Esophagus (tissue), 2 donors: ENCODE results near the gene CCDC136. TPM values are rescaled to one million over a fixed set of nuclear protein-coding genes. Genes with fewer than 3 reads are reported as not detected.

Experiments
- H3K27ac ChIP-seq, 2 donors: one replicate each; pipeline ENCODE4 v1.5.1; 2013; ENCODE audit warnings: low read depth in 2 of 2, mild to moderate bottlenecking in 2 of 2, inconsistent platforms in 1 of 2, low read length in 1 of 2, moderate library complexity in 1 of 2
- H3K27me3 ChIP-seq, 2 donors: one replicate each; pipeline ENCODE4 v1.6.1; 2013; ENCODE audit warnings: low read length in 2 of 2, control low read depth in 1 of 2, mild to moderate bottlenecking in 1 of 2; ENCODE audit not compliant: insufficient read depth in 2 of 2, control insufficient read depth in 1 of 2
- H3K36me3 ChIP-seq, 2 donors: one replicate each; pipeline ENCODE4 v1.6.1; 2013; ENCODE audit warnings: low read length in 1 of 2; ENCODE audit not compliant: control insufficient read depth in 2 of 2, insufficient read depth in 2 of 2
- H3K4me1 ChIP-seq, 2 donors: one replicate each; pipeline ENCODE4 v1.6.1; 2013; ENCODE audit warnings: low read length in 1 of 2; ENCODE audit not compliant: control insufficient read depth in 2 of 2, insufficient read depth in 2 of 2
- H3K4me3 ChIP-seq, 2 donors: one replicate each; pipeline ENCODE4 v1.5.1; 2013; ENCODE audit warnings: low read length in 2 of 2, mild to moderate bottlenecking in 2 of 2, low read depth in 1 of 2, moderate library complexity in 1 of 2
- H3K9me3 ChIP-seq, 2 donors: one replicate each; pipeline ENCODE4 v1.6.1; 2013; ENCODE audit warnings: mild to moderate bottlenecking in 2 of 2, low read depth in 1 of 2, low read length in 1 of 2, moderate library complexity in 1 of 2; ENCODE audit not compliant: control insufficient read depth in 2 of 2, insufficient read depth in 1 of 2
- WGBS, 2 donors: extraction: QIAGEN DNeasy Blood & Tissue Kit; methylation state at CpG; one replicate each; pipeline ENCODE4 v1.1.7; 2013; 5-methylcytosine and 5-hydroxymethylcytosine counted together
- polyA plus RNA-seq, 2 donors: library from polyadenylated mRNA; stranded (reverse); fragments of 200-250 nt; gene quantifications; one replicate each; pipeline ENCODE4 v1.2.3, GENCODE V29; 2013
- donor health status: healthy with polysubstance abuse.
- donor health status: Bipolar disorder and iron deficiency.

The CCDC136 gene
- polyA plus RNA-seq, 2 donors, result 1.4 to 1.9 TPM

DNA sequence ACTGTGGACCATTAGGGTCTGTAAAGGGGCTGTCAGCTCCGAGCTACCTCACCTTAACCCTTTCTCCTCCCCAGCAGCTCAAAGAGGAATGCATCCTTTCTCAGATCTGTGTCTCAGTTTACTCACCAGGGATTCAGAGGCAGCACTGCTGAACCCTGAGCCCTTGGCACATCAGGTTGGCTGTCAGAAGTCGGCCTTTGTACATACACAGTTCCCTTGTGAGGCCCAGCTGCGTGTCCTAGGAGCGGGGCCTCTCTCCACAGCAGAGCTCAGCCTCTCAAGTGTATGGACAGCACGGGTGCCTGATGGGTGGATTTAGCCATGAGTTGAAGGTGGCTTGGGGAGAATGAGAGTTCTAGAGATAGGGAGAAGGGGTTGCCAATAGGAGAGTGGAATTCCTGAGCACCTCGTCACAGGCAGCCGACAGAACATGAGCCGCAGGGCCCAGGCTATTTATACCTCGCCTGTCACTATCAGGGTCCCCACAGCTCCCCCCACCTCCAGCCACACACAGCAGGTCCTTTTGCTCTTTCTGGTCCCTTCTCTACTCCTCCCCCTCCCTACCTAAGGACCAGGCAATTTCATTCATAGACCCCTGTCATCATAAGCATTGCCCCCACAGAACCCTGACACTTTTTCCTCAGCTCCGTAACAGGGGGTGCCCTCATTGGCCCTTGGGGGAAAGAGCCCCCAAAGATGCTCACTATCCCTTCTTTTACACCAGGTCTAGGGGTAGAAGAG lies 36.4 kb downstream of the CCDC136 start:
- peaks cover 0 to 4% of the 10 kb centered on the region in 2 donors for H3K27me3 ChIP-seq
- no peak overlapping the region for H3K4me3 ChIP-seq
- no peaks in the 10 kb centered on the region for H3K36me3 ChIP-seq
- H3K4me1 ChIP-seq, result peaks cover 5 to 21% of the 10 kb centered on the region in 2 donors
- peak overlapping the region; percentile 8 to 59 for H3K27ac ChIP-seq
- WGBS, 2 donors, result 75% methylated on average over 10 of the region's 10 CpGs
- H3K9me3 ChIP-seq, result no peaks in the 10 kb centered on the region

DNA sequence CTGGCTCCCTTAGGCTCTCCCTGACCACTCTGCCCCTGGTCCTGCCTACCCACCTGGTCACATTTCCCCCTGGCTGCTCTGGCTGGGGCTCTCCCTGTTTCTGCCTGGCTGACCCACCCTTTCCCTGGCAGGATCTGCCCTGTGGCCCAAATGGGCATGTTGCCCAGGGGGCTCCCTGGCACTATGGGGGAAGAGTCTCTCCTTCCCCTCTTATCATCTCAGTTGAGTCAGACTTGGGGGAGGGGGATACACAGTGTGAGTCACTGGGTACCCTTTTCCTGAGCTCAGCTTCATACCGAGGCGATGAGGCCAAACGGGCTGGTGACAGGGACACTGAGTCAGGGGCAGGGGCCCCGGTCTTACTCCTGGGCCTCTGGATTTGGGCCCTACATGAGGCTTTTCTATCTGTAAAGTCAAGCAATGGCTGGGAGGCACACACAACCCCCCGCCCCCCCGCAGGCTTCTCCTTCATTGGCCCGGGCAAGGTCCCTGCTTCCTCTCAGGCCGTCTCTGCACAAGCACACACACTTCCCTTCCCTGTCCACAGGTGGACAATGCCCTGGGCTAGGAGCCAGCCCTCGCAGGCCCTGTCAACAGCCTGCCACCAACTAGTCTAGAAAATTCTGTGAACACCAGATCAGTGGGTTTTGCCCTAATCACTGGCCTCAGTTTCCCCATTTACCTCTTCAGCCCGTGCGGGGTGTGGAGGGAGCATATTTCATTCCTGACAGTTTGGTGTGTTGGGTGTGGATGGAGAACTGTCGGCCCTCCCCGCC lies 37.8 kb downstream of the CCDC136 start:
- Histone ChIP-seq H3K36me3 (no peaks in the 10 kb centered on the region), H3K9me3 (no peaks in the 10 kb centered on the region), H3K4me1 (peaks cover 5 to 23% of the 10 kb centered on the region in 2 donors), H3K27ac (peak overlapping the region; percentile 50 to 63), H3K4me3 (peak overlapping the region; percentile 25 to 32), H3K27me3 (peaks cover 0 to 4% of the 10 kb centered on the region in 2 donors)
- WGBS, 2 donors, result 24 to 28% methylated on average over 13 of the region's 13 CpGs

DNA sequence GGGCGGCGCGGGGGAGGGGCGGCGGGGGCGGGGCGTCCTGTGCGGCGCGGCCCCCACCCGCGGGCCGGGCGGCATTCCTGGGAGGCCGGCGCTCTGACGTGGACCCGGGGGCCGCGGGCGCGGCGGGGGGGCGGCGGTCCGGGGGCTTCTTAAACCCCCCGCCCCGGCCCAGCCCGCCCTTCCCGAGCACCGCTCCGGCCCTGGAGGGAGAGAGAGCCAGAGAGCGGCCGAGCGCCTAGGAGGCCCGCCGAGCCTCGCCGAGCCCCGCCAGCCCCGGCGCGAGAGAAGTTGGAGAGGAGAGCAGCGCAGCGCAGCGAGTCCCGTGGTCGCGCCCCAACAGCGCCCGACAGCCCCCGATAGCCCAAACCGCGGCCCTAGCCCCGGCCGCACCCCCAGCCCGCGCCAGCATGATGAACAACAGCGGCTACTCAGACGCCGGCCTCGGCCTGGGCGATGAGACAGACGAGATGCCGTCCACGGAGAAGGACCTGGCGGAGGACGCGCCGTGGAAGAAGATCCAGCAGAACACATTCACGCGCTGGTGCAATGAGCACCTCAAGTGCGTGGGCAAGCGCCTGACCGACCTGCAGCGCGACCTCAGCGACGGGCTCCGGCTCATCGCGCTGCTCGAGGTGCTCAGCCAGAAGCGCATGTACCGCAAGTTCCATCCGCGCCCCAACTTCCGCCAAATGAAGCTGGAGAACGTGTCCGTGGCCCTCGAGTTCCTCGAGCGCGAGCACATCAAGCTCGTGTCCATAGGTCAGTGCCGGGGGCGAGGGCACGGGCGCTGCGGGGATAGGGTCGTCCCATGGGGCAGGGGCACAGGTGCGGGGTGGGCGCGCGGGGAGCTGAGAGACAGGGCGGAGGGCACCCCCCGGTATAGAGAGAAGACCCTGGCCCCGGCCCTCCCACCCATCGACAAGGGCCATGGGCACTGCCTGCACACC lies 38.7 kb downstream of the CCDC136 start, which contains the start of gene FLNC:
Gene FLNC (plus strand): TSS at position 176 of the 947 bp plus-strand sequence. CDS start 232 bp downstream, at position 408.
- H3K27ac ChIP-seq, result peak within 1 kb of the TSS; percentile 63 to 88
- WGBS, 2 donors, result 3 to 4% methylated on average over 92 to 109 of the region's 109 CpGs
- peaks cover 5 to 23% of the 10 kb centered on the region in 2 donors for H3K4me1 ChIP-seq

DNA sequence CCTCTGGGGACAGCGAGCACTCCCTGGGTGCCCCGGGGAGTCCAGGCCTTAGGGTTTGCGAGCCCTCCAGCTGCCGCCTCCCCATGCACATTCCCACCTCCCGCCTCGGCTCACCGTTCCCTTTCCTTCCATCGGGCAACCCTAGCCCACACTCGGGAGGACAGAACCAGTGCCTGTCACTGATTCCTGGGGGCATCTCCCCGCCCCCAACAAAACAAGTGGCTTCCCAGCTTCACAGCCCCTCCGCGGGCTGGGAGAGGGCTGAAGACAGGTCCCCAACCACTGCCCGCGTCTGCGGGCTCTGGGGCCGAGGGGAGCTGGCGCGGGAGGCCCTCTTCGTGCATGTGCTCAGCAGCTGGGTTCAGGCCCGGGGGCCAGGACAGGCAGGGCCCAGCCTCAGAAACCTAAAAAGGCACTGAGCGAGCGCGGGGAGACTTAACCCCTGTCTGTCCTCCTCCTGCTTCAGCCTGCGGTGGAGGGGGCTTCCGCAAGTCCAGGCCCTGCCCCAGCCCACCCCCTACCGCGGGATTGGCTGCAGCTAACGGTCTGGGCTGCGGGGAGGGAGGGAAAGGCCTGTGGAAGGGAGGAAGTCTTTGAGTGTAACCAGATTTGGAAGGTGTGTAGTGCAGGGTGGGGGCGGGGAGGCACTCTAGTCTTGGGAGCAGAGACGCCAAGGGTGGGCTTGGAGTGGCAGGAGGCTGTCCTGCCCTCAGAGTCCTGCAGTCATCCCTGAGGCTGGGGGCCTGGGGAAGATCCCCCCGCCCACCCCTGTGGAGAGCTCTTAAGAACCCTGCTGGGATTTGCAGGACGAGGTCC lies 39.6 kb downstream of the CCDC136 start:
- peak overlapping the region; percentile 2 to 32 for H3K4me3 ChIP-seq
- peak overlapping the region; percentile 74 to 88 for H3K27ac ChIP-seq
- 18 to 27% methylated on average over 32 to 33 of the region's 33 CpGs for WGBS, 2 donors
- H3K4me1 ChIP-seq, result peaks cover 5 to 23% of the 10 kb centered on the region in 2 donors
- H3K36me3 ChIP-seq, result no peaks in the 10 kb centered on the region
- H3K27me3 ChIP-seq, result peaks cover 0 to 4% of the 10 kb centered on the region in 2 donors
- H3K9me3 ChIP-seq, result no peaks in the 10 kb centered on the region

More for the DNA sequence above, 38.7 kb downstream of the CCDC136 start, which contains the start of gene FLNC:
- H3K27me3 ChIP-seq, result peaks cover 0 to 4% of the 10 kb centered on the region in 2 donors
- H3K9me3 ChIP-seq, result no peaks in the 10 kb centered on the region
- no peaks in the 10 kb centered on the region for H3K36me3 ChIP-seq
- peak within 1 kb of the TSS; percentile 32 to 51 for H3K4me3 ChIP-seq

DNA sequence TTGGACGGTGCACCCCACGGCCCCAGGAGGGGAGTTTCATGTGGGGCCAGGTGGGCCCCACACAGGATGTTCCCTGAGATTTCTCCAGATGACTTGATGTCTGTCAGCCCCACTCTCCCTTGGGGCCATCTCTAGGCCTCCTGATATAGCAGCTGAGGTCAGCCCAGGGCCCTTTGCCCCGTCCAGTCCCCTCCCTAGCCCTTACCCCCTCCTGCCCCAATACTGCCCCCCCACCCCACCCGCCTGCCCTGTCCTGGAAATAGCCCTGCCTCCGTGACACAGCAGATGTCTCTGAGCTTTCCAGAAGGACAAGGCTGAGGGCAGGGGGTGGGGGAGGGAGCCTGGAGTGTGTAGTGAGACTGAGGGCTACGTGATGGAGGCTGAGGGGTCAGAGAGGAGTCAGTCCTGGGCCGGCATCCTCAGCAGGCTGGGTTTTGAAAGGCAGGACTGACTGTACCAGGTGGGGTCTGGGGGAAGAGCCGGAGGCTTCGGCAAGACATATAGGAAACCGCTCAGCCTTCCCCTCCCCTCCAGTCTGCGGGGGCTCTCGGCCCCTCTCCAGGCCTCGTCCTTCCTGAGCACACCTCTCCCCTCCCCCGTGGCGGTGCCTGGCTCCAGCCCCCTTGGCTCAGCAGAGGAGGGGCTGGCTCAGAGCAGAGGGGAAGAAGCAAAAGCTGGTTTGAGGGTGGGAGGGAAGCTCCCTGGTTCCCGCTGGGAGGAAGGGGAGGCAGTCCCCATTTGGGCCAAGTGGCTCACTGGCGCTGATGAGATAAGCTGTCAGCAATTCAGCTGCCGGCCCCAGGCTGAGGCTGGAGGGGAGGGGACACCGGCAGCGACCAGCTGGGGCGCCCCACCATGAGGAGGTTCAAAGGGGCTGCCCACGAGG lies 40.5 kb downstream of the CCDC136 start:
- Histone ChIP-seq H3K4me1 (peaks cover 5 to 22% of the 10 kb centered on the region in 2 donors), H3K4me3 (peak overlapping the region in 1 of 2 donors; percentile 18), H3K9me3 (no peaks in the 10 kb centered on the region), H3K36me3 (peaks cover 0 to under 1% of the 10 kb centered on the region in 2 donors), H3K27me3 (peaks cover 0 to 4% of the 10 kb centered on the region in 2 donors), H3K27ac (peak overlapping the region; percentile 74 to 88)
- 33 to 35% methylated on average over 22 of the region's 22 CpGs for WGBS, 2 donors

DNA sequence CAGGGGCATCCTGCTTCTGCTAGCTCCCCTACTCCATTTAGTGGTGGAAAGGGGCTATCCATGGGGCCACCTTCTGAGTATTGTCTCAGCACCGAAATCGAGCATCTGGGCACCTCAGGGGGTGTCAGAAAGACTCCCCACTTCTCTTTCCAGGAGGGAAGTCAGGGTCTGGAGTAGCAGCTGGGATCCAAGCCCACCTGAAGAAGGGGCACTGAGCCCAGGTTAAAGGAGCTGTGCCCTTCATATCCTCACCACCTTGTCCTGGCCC lies 41.0 kb downstream of the CCDC136 start:
- WGBS, 2 donors, result 14 to 18% methylated on average over 2 of the region's 2 CpGs
- H3K4me3 ChIP-seq, result peak overlapping the region in 1 of 2 donors; percentile 18
- peaks cover 0 to 3% of the 10 kb centered on the region in 2 donors for H3K36me3 ChIP-seq
- H3K9me3 ChIP-seq, result no peaks in the 10 kb centered on the region
- peaks cover 5 to 21% of the 10 kb centered on the region in 2 donors for H3K4me1 ChIP-seq
- peak overlapping the region; percentile 74 to 88 for H3K27ac ChIP-seq
- H3K27me3 ChIP-seq, result peaks cover 0 to 4% of the 10 kb centered on the region in 2 donors

DNA sequence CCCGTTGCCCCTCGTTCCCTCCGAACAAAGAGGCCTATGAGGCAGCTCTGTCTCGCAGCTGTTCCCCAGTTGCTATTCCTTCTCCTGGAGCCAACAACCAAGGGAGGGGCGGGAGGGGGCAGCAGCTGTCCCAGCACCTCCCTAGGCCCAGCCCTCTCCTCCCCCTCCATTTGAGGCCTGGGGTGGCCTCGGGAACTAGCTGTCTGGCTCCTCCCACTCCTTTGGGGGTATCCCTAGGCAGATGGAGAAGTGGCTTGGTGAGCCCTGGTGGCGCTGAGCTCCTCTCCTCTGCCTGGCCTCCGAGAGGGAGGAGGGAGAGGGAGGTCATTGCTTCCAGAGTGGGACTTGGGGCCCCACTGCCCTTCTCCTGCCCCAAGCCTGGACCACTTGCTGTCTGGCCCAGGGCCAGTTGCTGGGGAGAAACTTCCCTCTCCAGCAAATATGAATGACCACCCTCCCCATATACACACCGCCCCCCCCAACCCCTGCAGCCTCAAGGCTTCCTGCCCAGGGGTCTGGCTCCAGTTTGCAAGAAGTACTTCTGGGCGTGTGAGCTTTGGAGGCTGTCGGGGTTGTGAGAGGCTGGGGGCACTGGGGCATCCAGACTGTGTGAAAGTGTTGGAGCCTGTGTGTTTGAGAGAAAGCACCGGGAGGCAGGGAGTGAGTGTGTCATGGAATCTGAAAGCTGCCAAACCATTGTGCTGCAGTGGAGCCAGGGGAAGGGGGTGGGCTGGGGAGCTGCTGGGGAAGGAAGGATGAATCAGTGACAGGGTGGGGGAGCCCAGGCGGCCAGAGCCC lies 41.6 kb downstream of the CCDC136 start:
- H3K4me1 ChIP-seq, result peaks cover 5 to 21% of the 10 kb centered on the region in 2 donors
- peaks cover 0 to 7% of the 10 kb centered on the region in 2 donors for H3K36me3 ChIP-seq
- H3K4me3 ChIP-seq, result no peak overlapping the region
- 17 to 21% methylated on average over 12 to 13 of the region's 13 CpGs for WGBS, 2 donors
- H3K27ac ChIP-seq, result peak overlapping the region; percentile 74 to 88
- peaks cover 0 to 4% of the 10 kb centered on the region in 2 donors for H3K27me3 ChIP-seq
- H3K9me3 ChIP-seq, result no peaks in the 10 kb centered on the region
